ENCODE results near the gene MED28. TPM values are rescaled to one million over a fixed set of nuclear protein-coding genes. Genes with fewer than 3 reads are reported as not detected.
"Not testable (repeated sequence)": the region's sequence is repeated elsewhere in the genome, so short reads cannot be mapped to it uniquely, and the experiment has no call there.

Gene MED28
- total RNA-seq: 10 to 100 TPM; 43.0 to 58.0 TPM

- POLR2A ChIA-PET: interaction anchor here (0.6 to 1.7 kb wide), 6 partner anchors 11 to 195 kb away, joined by 3 to 8 read pairs (median 4); no protein-coding TSS in a partner anchor
- Mint-ChIP-seq H3K9me3 (ENCODE audit: low read depth) (no peaks in the 10 kb centered on the region), H3K4me1 (peaks cover 45% of the 10 kb centered on the region), H3K27me3 (no peaks in the 10 kb centered on the region), H3K36me3 (ENCODE audit: low read depth) (peaks cover 32% of the 10 kb centered on the region), H3K4me3 (peak within 1 kb of the TSS; percentile 98), H3K27ac (peak within 1 kb of the TSS; percentile 97)
- CTCF ChIA-PET: interaction anchor here (0.6 to 1.8 kb wide), 10 partner anchors 12 to 196 kb away, joined by 3 to 8 read pairs (median 3); partner anchors contain the start of genes DCAF16 and NCAPG
- intact Hi-C loops (cut with DNase I, micrococcal nuclease): loop anchor here (1.0 to 10.0 kb wide), 8 partner anchors 37 to 1390 kb away; partner anchors contain the start of genes DCAF16 (in 2 of the 2), LAP3 (in 2 of the 2), NCAPG (in 2 of the 2) and LCORL (in 1 of the 2)
- DNase-seq: peak; percentile 98
- peak; percentile 89 for ATAC-seq
Measured at GRCh38 chr4:17614416-17615299, at the start of gene MED28. MED28 (plus strand) TSS chr4:17614641; CDS start chr4:17614655, 14 bp downstream.

DNA sequence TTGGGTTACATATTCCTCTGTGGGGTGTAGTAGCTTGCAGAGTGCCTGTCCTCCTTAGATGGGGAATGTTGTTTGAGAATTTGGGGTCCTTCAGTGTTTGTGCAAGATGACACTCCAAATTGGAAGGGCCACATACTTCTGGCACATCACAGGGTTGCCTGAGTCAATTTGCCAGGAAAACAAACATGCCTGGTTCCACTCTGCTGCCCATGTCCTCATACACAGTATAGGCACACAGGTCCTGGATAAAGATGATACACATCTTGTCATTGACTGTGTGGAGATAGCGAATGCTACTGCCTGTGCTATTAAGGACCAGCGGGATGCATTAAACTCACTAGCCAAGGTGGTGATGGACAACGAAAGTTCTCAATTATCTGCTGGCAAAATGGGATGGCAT lies 48.6 kb upstream of the MED28 start:
- no peaks in the 10 kb centered on the region for H3K27me3 Mint-ChIP-seq
- H3K36me3 Mint-ChIP-seq (ENCODE audit: low read depth): no peaks in the 10 kb centered on the region
- H3K27ac Mint-ChIP-seq: no peak overlapping the region
- POLR2A ChIA-PET: no interaction called here
- H3K4me1 Mint-ChIP-seq: peaks cover 5% of the 10 kb centered on the region
- intact Hi-C loops (cut with DNase I, micrococcal nuclease): no loop called here
- no peak overlapping the region for H3K4me3 Mint-ChIP-seq
- ATAC-seq (no peak), DNase-seq (no peak)
- no peaks in the 10 kb centered on the region for H3K9me3 Mint-ChIP-seq (ENCODE audit: low read depth)
- CTCF ChIA-PET: interaction anchor here (0.7 kb wide), 1 partner anchor 129 kb away, joined by 4 read pairs; no protein-coding TSS in a partner anchor

GRCh38 chr4:17567271-17567670 lies 47.2 kb upstream of the MED28 start:
- intact Hi-C loops (cut with DNase I, micrococcal nuclease): no loop called here
- ATAC-seq (no peak), DNase-seq (no peak)
- Mint-ChIP-seq H3K9me3 (ENCODE audit: low read depth) (no peaks in the 10 kb centered on the region), H3K27ac (no peak overlapping the region), H3K36me3 (ENCODE audit: low read depth) (no peaks in the 10 kb centered on the region), H3K4me3 (no peak overlapping the region), H3K27me3 (no peaks in the 10 kb centered on the region), H3K4me1 (no peaks in the 10 kb centered on the region)
- ChIA-PET CTCF (no interaction called here), POLR2A (no interaction called here)

- Mint-ChIP-seq H3K4me3 (no peak overlapping the region), H3K27ac (peak overlapping the region; percentile 58), H3K27me3 (no peaks in the 10 kb centered on the region), H3K36me3 (ENCODE audit: low read depth) (peaks cover 11% of the 10 kb centered on the region), H3K9me3 (ENCODE audit: low read depth) (no peaks in the 10 kb centered on the region), H3K4me1 (peaks cover 15% of the 10 kb centered on the region)
- ChIA-PET POLR2A (no interaction called here), CTCF (interaction anchor here (0.6 to 2.1 kb wide), 2 partner anchors 25 to 517 kb away, joined by 3 to 8 read pairs; no protein-coding TSS in a partner anchor)
- DNase-seq: no peak
- intact Hi-C loops (cut with DNase I, micrococcal nuclease): no loop called here
- ATAC-seq: no peak
Measured at GRCh38 chr4:17574206-17574605, 40.2 kb upstream of the MED28 start.

GRCh38 chr4:17575177-17575576 lies 39.3 kb upstream of the MED28 start:
- H3K9me3 Mint-ChIP-seq (ENCODE audit: low read depth); intact Hi-C loops (cut with DNase I, micrococcal nuclease); H3K27me3 Mint-ChIP-seq; H3K4me3 Mint-ChIP-seq; H3K27ac Mint-ChIP-seq; DNase-seq; ATAC-seq; POLR2A ChIA-PET: not testable (repeated sequence)
- CTCF ChIA-PET: interaction anchor here (0.6 to 2.1 kb wide), 3 partner anchors 26 to 551 kb away, joined by 3 to 8 read pairs (median 7); partner anchors contain the start of gene MED28
- Mint-ChIP-seq H3K36me3 (ENCODE audit: low read depth) (peaks cover 19% of the 10 kb centered on the region), H3K4me1 (peaks cover 24% of the 10 kb centered on the region)

DNA sequence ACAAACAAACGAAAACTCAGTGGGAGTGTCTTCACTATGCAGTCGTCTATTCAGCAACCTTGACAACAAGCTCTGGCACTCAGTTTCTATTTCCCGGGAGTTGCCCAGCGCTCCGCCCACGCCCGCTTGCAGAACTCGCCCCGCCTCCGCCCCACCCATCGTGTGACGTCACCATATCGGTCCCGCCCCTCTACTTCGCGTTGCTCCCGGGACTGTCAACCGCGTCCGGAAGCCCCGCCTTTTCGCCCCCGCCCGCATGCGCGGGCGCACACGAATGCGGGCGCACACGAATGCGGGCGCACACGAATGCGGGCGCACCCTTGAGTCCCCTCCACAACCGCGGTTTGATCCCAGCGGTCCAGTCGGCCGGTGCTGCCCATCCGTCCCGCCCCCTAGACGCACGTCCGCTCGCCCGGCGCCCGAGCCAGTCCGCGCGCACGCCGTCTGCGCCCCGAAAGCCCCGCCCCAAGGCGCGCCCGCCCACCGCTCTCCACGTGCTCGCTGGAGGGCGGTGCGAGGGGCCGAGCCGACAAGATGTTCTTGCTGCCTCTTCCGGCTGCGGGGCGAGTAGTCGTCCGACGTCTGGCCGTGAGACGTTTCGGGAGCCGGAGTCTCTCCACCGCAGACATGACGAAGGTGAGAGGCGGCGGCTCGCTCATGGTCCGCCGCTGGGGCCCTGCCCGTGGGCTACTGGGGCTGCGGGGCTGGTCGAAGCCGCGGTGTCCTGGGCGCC lies 37.3 kb upstream of the MED28 start, which contains the start of gene LAP3:
TSS of gene LAP3 (plus strand) at position 267 of the 733 bp plus-strand sequence. CDS start at position 535, 268 bp downstream.
- intact Hi-C loops (cut with DNase I, micrococcal nuclease): loop anchor here (1.0 to 2.0 kb wide), 8 partner anchors 28 to 1351 kb away; partner anchors contain the start of genes DCAF16 (in 2 of the 2), MED28 (in 2 of the 2), NCAPG (in 2 of the 2) and QDPR (in 2 of the 2)
- Mint-ChIP-seq H3K27me3 (no peaks in the 10 kb centered on the region), H3K4me3 (peak within 1 kb of the TSS; percentile 91), H3K4me1 (peaks cover 29% of the 10 kb centered on the region), H3K9me3 (ENCODE audit: low read depth) (no peaks in the 10 kb centered on the region), H3K36me3 (ENCODE audit: low read depth) (peaks cover 30% of the 10 kb centered on the region), H3K27ac (peak within 1 kb of the TSS; percentile 94)
- ATAC-seq: peak; percentile 85
- peak; percentile 99 for DNase-seq
- ChIA-PET POLR2A (interaction anchor here (0.7 to 1.5 kb wide), 8 partner anchors 28 to 252 kb away, joined by 3 to 10 read pairs (median 4); partner anchors contain the start of genes DCAF16 and MED28), CTCF (interaction anchor here (1.2 to 2.2 kb wide), 6 partner anchors 28 to 232 kb away, joined by 3 to 12 read pairs (median 7); partner anchors contain the start of genes DCAF16, MED28 and NCAPG)

GRCh38 chr4:17577665-17578481 lies 36.6 kb upstream of the MED28 start:
- ATAC-seq: peak; percentile 9

GRCh38 chr4:17578482-17578891 lies 36.0 kb upstream of the MED28 start:
- DNase-seq: peak; percentile 26
- H3K27ac Mint-ChIP-seq: peak overlapping the region; percentile 92
- ChIA-PET CTCF (interaction anchor here (0.6 to 2.2 kb wide), 4 partner anchors 30 to 231 kb away, joined by 3 to 12 read pairs (median 8); partner anchors contain the start of genes DCAF16, MED28 and NCAPG), POLR2A (interaction anchor here (0.9 to 1.5 kb wide), 2 partner anchors 30 to 36 kb away, joined by 5 to 8 read pairs; partner anchors contain the start of gene MED28)
- ATAC-seq: peak; percentile 27
- intact Hi-C loops (cut with DNase I, micrococcal nuclease): no loop called here
- peaks cover 35% of the 10 kb centered on the region for H3K36me3 Mint-ChIP-seq (ENCODE audit: low read depth)
- peak overlapping the region; percentile 91 for H3K4me3 Mint-ChIP-seq
- peaks cover 29% of the 10 kb centered on the region for H3K4me1 Mint-ChIP-seq
- H3K9me3 Mint-ChIP-seq (ENCODE audit: low read depth): no peaks in the 10 kb centered on the region
- H3K27me3 Mint-ChIP-seq: no peaks in the 10 kb centered on the region

More at GRCh38 chr4:17577665-17578481, 36.6 kb upstream of the MED28 start:
- peaks cover 33% of the 10 kb centered on the region for H3K36me3 Mint-ChIP-seq (ENCODE audit: low read depth)
- DNase-seq: peak; percentile 64
- H3K4me1 Mint-ChIP-seq: peaks cover 29% of the 10 kb centered on the region
- peak overlapping the region; percentile 92 for H3K27ac Mint-ChIP-seq
- POLR2A ChIA-PET: interaction anchor here (0.7 to 1.5 kb wide), 3 partner anchors 29 to 42 kb away, joined by 4 to 8 read pairs (median 5); partner anchors contain the start of gene MED28
- H3K27me3 Mint-ChIP-seq: no peaks in the 10 kb centered on the region
- CTCF ChIA-PET: interaction anchor here (0.6 to 2.2 kb wide), 5 partner anchors 29 to 232 kb away, joined by 3 to 12 read pairs (median 7); partner anchors contain the start of genes DCAF16, MED28 and NCAPG
- H3K9me3 Mint-ChIP-seq (ENCODE audit: low read depth): no peaks in the 10 kb centered on the region
- intact Hi-C loops (cut with DNase I, micrococcal nuclease): loop anchor here (1.0 to 2.0 kb wide), 8 partner anchors 29 to 1352 kb away; partner anchors contain the start of genes DCAF16 (in 2 of the 2), MED28 (in 2 of the 2), NCAPG (in 2 of the 2) and QDPR (in 2 of the 2)
- peak overlapping the region; percentile 91 for H3K4me3 Mint-ChIP-seq

- H3K4me1 Mint-ChIP-seq: peaks cover 25% of the 10 kb centered on the region
- ChIA-PET POLR2A (no interaction called here), CTCF (no interaction called here)
- H3K4me3 Mint-ChIP-seq: no peak overlapping the region
- H3K27me3 Mint-ChIP-seq: no peaks in the 10 kb centered on the region
- peaks cover 53% of the 10 kb centered on the region for H3K36me3 Mint-ChIP-seq (ENCODE audit: low read depth)
- H3K27ac Mint-ChIP-seq: peak overlapping the region; percentile 52
- intact Hi-C loops (cut with DNase I, micrococcal nuclease): no loop called here
- no peaks in the 10 kb centered on the region for H3K9me3 Mint-ChIP-seq (ENCODE audit: low read depth)
- DNase-seq (no peak), ATAC-seq (no peak)
Measured at GRCh38 chr4:17580969-17581368, 33.5 kb upstream of the MED28 start.

GRCh38 chr4:17583276-17583675 lies 31.2 kb upstream of the MED28 start:
- H3K4me1 Mint-ChIP-seq: peaks cover 20% of the 10 kb centered on the region
- POLR2A ChIA-PET: no interaction called here

More at GRCh38 chr4:17583276-17583675, 31.2 kb upstream of the MED28 start:
- intact Hi-C loops (cut with DNase I, micrococcal nuclease): no loop called here
- no peaks in the 10 kb centered on the region for H3K9me3 Mint-ChIP-seq (ENCODE audit: low read depth)
- ATAC-seq (no peak), DNase-seq (no peak)
- no peaks in the 10 kb centered on the region for H3K27me3 Mint-ChIP-seq
- no peak overlapping the region for H3K4me3 Mint-ChIP-seq
- CTCF ChIA-PET: no interaction called here
- H3K27ac Mint-ChIP-seq: no peak overlapping the region
- H3K36me3 Mint-ChIP-seq (ENCODE audit: low read depth): peaks cover 65% of the 10 kb centered on the region
